Activated CD4-positive, alpha-beta T cell treated with anti-CD3 and anti-CD28 coated beads, Interleukin-2, Interleukin-6, amounts not matched to agents 100 ng/mL and 50 ng/mL, durations not matched to agents 16 hours and 8 hours (primary cell): ENCODE results near the gene FGD4.

Experiments
- DNase-seq: peaks from one replicate; pipeline ENCODE4 v3.0.0-alpha.2; 2020

Gene FGD4

DNA sequence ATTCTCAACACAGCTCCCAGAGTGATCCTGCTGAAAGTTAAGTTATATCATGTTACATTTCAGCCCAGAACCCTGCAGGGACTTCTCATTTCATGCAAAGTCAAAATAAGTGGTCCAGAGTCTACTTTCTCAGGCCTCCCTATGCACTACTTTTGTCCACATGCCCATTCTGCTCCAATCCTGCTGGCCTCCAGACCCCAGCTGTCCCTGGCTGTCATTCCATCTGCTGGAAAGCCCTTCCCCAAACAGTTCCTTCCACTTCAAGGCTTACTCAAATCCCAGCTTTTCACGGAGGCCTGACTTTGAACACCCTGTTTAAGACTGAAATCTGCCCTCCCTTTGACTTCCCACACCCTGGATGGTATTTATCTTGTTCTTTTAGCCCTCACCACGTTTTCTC is 169.9 kb downstream of the FGD4 start:
- no peak for DNase-seq

DNA sequence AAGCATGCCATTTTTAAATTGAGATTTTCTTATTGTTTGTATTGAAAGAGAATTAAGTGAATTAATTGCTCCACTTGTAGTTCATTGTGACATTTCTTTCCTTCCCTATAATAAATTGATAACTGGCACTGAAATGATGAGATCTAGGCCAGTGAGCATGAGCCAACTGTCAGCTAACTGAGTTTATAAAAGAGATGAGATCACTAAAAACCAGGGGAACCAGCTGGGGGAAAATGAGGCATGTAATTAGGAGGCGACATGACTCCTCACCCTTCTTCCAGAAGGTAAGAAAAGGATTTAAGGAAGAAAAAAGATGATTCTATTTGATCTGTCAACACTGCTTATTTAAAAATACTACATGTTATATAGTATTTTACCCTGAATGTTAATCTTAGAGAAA is 175.2 kb downstream of the FGD4 start:
- DNase-seq, result no peak

DNA sequence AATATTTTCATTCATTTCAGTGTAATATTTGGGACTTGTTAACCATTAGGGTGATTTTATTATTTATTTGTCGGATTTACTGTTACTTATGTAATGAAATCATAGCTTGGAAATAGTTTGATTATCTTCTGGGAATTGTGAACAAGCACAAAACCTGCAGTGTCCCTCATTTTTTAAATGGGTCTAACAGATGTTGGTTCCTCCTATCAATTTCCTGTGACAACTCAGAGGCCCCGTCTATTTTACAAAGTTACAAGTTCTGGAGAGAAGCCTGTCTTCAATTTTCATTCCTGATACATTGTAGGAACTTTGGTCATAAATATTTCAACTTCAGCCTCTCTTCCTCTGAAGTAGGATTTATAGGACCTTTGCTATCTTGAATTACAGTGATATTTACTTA is 178.0 kb downstream of the FGD4 start:
- no peak for DNase-seq

DNA sequence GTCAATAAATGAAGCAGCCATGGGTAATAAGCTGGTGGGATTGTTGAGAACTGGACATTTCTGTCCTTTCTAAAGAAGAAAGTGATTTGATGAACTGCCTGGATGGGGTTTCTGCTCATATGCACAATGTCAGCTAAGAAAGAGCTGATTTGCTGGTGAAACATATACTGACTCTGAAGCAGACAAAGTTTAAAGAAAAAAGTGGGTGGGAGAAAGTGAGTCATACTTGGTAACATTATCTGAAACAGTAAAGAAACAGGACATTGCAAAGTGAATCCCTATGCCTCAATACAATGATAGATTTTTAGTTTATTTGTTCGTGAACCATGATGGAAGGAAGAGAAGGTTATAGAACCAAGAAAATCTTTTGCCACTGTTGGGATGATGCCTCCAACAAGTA is 184.2 kb downstream of the FGD4 start:
- DNase-seq, result no peak

DNA sequence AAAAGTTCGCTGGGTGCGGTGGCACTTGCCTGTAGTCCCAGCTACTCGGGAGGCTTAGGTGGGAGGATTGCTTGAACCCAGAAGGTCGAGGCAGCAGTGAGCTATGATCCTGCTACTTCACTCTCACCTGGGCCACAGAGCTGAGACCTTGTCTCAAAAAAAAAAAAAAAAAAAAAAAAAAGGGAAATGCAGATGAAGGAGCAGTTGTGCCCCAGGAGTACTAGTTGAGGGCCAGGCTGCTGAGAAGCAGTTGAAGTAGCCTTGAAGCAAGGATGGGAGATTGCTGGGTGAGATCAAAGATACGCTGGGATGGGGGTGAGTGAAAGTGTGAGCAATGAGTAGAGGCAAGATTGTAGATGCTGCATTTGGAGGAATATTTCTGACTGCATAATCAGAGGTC is 186.3 kb downstream of the FGD4 start:
- DNase-seq, result no peak

DNA sequence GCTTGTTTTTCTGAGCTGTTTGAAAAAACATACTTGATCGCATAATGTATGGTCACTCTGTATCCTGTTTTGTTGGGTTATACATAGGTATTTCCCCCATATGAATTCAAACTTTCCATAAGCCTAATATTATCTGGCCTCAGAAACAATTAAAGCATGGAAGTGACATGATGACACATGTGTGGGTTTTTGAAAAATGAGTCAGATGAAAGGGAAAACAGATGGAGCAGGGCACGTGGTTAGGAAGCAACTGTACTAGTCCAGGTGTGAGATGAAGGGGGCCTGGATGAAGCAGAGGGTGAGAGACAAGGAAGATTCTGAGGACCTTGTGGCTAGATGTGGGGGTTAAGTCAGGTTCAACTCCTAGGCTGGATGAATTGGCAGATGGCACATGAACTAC is 187.0 kb downstream of the FGD4 start:
- DNase-seq, result no peak

DNA sequence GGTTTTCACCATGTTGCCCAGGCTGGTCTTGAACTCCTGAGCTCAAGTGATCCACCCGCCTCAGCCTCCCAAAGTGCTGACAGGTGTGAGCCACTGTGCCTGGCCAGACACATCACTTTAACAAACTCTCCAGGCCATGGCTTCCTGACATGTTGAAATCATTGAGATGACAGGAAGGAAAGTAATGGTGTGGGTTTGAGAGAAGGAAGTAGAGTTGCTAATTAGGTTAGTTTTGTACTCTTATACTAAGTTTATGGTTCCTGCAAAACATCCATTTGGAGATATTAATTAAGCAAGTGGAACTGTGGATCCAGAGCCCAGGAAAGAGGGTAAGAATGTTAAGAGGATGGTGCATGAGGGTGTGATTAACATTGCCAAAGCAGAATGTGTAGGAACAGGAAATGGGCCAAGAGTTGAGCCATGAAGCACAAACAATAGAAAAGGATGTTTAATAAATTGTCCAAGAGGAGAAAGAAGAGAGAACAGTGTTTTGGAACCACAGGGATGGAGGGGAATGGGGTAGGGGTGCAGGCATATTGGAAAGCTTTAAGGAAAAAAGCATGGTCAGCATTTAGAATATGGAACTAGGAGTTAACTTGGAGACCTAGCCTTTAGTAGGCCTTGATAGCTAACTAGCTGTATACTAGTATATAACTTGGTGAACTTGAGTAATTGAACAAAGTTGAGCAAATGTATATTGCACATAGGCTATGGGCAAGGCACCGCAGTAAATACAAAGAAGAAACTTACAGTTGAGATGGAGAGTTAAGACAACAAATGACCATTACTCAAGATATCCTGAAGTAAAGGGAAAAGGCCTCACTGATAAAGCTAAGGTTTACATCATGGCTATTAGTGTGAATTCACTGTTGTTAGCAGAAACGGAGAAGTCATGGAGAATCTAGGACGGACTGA is 188.5 kb downstream of the FGD4 start:
- DNase-seq, result no peak

DNA sequence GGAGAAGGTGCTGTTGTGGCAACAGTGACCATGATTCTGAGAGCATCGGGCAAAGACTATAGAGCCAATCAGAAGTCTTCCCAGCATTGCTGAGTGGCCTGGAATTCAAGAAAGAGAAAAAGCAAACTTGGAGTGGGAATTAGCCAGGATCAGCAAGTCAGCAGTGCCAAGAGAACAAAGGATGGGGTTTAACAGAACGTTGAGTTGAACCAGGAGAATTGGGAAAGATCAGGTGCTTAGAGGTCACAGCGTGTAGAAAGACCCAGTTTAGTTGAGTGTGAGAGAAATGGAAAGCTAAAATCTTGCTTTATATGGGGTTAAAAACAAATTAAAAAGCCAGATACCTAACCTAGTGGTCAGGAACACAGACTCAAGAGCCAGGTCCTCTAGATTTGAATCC is 189.2 kb downstream of the FGD4 start:
- no peak for DNase-seq

DNA sequence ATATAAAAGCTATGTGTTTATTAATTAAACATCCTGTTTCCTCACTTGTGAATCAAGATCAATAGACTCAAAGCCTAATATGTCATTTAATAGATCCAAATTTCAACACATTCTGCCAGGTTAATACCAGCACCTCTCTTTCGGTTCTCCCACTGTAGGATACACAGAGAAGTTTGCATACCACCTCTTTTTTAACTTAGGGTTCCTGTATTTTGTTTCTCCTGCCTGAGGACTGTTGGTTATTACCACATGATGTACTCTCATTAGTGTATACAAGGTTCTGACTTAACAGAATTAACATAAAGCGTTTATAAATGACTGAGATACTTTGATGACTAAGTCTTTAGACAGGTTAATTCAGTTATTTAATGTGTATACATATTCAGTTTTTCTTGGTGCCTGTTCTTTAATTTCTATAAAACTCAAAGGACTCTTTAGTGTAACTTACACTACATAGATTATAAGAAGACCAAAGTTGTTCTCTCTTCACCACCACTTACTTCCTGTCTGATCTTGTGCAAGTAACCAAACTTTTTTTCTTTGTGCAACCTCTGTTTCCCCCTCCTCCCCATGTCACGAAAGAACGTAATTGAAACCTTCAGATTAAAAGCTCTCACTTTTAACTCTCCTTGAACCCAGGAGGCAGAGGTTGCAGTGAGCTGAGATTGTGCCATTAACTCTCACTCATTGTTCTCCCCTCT is 190.0 kb downstream of the FGD4 start:
- DNase-seq, result peak; percentile 39

DNA sequence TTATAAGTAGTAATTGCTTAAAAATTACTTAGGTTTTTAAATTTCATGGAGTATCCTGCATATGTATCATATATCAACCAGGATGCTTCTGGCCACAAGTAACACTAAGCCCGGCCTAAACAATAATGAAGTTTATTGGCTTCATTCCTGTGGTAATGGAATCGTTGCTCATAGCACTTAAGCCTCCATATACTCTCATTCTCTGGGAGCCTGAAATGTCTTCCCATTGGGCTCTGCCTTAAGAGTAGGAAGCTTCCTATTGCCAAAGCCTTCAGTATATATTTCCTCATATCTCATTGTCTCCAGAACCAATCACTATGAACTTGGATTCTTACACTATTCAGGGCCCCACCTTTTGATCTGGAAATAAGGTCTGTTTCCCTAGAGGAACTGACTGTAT is 195.9 kb downstream of the FGD4 start:
- no peak for DNase-seq

DNA sequence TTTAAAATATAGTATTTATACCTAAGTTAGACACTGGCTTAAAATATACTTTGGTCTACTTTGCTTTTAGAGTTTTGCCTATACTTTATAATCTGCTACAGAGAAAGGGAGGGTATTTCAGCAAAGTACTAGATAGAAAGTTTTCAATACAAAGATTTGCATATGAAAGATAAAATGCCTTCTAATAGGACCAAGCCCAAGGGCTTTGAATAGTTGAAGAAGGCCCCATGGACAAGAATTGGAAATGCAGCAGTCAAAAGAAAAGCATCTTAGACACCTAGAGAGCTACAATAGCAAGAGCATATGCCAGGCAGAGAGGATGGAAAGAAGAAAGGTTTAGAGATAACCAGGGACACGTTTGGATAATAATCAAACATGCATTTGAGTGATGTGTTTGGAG is 196.7 kb downstream of the FGD4 start:
- DNase-seq, result no peak

DNA sequence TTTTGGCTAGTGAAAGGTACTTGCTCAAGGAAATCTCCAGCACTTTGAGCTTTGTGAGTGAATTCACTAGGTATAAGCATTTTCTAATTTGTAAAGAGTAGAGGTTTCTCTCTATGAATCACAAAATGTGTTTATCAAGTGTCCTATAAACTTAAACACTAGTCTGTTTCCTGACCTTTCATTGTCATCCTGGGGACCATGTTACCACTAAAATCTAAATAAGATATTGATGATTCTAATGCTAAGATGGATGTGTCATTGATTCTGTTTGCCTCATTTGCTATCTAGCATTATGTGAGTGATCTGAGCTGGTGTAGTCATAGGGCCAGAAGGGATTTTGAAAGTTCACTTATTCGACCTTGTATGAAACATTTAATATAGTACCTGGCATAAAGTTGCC is 199.3 kb downstream of the FGD4 start:
- no peak for DNase-seq

DNA sequence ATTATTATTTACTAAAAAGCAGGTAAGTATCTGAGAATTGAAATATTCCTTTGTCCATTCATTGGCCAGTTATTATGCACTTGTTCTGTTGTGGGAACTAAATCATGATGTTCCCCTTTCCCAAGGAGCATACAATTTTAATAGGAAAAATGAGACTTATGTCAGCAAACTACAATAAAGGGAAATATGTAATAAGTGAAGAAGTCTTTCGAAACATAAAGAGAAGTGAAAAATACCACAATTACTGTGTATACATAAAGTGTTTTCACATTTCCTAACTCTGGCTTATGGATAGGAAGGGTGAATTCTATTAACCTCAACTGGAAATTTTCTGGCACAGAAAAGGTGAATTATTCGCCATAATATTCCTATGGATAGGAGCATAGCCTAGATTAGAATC is 201.3 kb downstream of the FGD4 start:
- DNase-seq, result no peak

DNA sequence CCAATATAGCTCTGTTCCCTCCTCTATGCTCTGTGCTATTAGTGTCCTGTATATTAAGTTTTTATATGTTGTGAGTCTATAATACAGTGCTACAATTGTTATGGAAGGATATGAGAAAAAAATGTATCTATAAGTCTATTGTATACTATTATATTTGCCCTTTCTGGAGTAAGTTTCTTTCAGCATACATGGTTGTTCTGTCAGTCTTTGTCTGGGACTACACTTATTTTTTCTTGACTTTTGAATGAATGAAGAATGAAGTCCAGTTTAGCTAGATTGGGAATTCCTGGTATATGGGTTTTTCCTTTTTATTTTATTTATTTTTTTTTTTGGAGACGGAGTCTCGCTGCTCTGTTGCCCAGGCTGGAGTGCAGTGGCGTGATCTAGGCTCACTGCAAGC is 203.7 kb downstream of the FGD4 start:
- DNase-seq, result no peak

DNA sequence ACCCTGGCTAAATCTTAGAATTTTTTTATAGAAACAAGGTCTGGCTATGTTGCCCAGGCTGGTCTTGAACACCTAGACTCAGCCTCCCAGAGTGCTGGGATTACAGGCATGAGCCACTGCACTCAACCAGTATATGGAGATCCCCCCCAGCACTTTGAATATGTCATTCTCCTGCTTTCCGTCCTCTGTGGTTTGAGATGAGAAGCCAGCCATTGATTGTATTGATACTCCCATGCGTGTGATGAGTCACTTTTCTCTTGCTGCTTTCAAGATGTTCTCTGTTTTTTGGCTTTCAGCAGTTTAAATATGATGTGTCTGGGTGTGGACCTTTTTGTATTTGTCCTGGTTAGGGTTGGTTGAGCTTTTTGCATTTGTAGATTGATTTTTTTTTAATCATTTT is 204.5 kb downstream of the FGD4 start:
- DNase-seq, result peak; percentile 85

DNA sequence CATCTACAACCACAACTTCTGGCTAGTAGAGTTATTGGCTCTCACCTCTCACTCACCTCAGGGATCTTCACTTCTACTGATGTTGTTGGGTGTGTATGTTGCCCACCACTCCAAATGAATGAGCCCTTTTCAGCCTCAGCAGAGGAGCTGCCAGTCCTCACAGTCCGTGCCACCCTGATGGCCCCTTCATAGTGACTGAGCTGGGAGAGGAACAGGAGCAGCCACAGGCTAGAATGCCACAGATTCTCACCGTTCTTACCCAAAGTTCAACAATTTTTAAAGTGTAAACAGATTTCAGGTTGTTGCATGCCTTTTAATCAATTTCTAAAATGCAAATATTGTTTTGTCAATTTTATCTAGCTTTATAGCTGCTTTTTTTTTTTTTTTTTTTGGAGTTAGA is 205.2 kb downstream of the FGD4 start:
- no peak for DNase-seq

DNA sequence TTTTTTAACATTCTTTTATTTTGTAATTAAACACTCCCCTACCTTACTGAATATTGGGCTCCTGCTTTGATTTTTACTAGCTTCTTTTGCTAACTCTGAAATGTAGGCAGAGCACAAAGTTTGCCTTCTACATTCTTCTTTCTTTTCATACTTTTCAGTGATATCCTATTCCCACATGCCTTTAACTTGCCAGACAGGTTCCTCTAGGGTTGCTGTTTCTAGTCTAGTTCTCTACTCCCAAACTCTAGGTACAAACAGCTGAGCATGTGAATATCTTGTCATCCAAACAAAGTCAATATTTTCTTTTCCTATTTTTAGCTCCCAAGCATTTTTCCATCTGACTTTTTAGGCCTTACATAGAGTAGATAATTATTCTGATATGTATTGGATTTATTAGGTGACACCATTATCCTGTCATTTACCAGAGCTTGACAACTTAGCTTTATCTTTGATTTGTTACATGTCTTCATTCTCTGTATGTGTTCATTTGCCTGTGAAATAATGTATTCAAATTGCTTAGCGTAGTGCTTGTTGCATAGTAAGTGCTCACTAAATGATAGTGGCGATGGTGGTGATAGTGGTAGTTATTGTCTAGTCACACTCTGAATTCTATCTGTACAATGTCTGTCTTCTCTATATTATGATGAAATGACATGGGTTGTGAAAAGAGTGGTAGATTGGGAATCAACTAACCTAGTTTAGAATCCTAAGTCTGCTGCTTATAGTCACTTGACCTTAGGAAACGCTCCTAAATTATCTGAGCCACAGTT is 206.2 kb downstream of the FGD4 start:
- no peak for DNase-seq

DNA sequence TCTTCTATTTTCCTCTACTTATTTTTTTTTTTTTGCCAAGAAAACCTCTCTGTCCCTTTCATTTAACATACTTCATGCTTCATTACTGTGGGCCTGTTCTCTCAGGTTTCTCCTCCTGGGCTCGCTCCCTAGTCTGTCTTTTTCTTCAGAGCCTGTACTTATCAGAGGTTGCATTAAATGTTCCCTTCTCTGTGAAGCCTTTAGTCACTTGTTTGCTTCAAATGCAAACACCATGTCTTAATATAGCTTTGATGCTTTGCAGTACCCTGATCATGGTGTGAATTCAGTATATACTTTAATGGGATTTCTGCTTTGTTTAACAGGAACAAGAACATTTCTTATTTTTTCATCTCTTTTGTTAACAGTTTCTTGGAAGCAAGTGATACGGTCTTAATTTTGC is 207.1 kb downstream of the FGD4 start:
- no peak for DNase-seq

DNA sequence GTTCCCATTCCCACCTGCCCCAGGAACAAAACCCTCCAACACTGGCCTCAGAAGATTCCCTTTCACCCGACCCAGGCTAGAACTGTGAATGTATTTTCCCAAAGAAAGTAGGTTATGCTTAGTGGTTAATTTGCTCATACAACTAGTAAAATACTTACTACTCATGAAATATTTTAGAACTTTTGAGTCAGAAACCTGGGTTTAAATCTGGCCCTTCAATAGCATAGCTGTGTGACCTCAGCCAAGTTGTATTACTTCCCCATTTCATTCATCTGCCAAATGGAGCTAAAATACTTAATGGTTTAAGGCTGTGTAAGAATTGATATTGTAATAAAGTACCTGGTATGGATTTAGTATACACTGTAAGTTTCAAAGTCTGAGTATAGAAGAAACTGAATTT is 210.6 kb downstream of the FGD4 start:
- DNase-seq, result no peak

DNA sequence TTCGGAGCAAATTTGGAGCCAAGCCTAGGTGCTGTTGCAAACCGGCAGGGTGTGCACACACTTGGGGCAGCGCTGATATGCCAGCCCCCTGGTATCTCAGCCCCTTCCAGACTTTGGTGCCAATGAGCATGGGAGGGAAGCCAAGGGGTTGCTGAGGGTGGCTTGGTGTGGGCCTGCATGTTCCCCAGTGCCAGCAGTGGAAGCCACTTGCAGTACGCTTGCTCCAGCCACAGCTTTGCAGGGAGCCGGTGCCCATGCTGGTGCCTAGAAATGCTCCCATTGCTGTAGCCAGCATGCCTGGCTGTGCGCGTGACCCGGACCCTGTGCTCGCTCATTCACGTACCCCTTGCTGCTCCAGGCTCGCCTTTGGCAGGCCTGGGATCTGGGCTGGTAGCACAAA is 212.6 kb downstream of the FGD4 start:
- no peak for DNase-seq

DNA sequence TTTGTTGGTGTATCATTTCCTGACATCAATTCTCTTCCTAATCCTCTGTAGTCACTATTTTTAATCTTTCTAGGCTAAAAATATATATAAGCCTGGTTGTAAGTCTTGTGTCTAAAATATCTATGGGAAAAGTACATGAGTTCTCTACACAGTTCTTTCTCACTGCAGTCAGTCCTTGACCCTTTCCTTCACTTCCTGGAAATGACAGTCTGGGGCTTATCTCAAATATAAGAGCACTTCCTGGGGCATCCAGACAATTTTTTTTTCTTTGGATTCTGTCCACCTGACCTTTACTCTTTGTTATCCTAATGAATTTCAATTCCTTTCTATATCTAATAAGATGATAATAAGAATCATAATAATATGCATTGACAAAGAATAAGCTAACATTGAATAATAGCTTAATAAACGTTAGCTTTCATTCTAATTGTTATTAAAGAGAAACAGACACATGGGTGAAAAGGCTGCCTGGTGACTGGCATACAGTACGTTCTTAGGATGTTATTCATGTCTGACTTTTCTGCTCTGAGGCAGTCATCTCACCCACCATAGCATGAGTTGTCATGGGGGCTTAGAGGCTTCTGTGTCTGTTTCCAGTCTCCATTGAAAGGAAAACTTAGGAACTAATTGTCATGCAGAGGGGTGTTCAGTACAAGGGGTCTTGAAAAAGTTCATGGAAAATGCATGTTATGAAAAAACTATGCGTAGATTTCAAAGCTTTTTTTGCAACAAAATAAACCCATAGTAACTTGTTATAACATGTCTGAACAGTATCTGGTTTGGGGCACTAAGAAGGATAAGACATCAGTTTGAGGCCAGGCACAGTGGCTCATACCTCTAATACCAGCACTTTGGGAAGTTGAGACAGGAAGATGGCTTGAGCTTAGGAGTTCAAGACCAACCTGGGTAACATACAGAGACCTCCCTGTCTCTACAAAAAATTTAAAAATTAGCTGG is 213.6 kb downstream of the FGD4 start:
- DNase-seq, result no peak

DNA sequence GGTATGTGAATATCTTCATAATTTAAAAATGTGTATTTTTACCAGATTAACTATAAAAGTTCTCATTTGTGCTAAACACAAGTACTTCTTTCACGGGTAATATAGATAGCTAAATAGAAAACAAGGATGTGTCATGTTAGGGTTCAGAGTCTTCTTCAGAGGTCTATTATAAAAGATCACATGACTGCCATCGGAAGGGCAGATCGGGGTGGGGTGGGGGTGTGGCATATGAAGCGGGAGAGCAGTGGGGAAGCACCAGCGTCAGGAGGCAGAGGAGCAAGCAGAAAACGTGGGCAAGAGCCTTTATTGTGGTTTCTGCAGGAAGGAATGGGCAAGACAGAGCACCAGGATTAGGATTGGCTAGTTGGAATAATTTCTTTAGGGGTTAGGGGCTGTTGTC is 216.1 kb downstream of the FGD4 start:
- DNase-seq, result no peak

DNA sequence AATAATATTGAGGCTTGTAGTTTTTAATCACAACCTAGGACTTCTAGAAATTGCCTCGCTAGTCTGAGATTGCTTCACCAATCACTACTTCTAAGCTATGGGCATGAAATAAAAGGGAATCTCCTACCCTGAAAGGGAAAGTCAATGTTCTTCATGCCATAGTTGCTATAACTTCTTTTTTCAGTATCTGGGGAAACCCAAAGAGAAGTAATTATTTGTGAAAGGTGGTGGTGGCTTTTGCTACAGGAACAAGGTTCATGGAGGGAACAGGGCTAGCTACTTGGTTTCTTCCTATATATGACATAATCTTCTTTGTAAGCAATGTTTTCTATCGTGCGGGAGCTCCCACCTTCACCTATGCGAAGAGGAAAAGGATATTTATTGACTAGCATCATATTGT is 218.2 kb downstream of the FGD4 start:
- DNase-seq, result no peak
